ENCODE data around the gene SLC3A2. TPM values are rescaled to one million over a fixed set of nuclear protein-coding genes. Genes with fewer than 3 reads are reported as not detected.

SLC3A2 gene
- total and polyA plus RNA-seq, 2 of the 13 experiments (the other 11 are each of a cell fraction or from before 2014, with no cell fraction given) = 213 to 226 TPM

DNA sequence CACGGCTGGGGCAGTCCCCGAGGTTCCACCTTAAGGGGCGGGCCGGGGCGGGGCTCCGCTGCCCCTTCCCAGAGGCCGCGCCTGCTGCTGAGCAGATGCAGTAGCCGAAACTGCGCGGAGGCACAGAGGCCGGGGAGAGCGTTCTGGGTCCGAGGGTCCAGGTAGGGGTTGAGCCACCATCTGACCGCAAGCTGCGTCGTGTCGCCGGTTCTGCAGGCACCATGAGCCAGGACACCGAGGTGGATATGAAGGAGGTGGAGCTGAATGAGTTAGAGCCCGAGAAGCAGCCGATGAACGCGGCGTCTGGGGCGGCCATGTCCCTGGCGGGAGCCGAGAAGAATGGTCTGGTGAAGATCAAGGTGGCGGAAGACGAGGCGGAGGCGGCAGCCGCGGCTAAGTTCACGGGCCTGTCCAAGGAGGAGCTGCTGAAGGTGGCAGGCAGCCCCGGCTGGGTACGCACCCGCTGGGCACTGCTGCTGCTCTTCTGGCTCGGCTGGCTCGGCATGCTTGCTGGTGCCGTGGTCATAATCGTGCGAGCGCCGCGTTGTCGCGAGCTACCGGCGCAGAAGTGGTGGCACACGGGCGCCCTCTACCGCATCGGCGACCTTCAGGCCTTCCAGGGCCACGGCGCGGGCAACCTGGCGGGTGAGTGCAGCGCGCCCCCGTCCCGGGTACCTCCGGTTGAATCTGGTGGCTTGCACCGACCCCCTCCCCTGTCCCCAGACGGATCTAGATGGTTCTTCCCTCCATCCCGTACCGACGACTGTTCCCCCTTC, at the start of gene SLC3A2 (continued):
- TF ChIP-seq, protein P1, sequence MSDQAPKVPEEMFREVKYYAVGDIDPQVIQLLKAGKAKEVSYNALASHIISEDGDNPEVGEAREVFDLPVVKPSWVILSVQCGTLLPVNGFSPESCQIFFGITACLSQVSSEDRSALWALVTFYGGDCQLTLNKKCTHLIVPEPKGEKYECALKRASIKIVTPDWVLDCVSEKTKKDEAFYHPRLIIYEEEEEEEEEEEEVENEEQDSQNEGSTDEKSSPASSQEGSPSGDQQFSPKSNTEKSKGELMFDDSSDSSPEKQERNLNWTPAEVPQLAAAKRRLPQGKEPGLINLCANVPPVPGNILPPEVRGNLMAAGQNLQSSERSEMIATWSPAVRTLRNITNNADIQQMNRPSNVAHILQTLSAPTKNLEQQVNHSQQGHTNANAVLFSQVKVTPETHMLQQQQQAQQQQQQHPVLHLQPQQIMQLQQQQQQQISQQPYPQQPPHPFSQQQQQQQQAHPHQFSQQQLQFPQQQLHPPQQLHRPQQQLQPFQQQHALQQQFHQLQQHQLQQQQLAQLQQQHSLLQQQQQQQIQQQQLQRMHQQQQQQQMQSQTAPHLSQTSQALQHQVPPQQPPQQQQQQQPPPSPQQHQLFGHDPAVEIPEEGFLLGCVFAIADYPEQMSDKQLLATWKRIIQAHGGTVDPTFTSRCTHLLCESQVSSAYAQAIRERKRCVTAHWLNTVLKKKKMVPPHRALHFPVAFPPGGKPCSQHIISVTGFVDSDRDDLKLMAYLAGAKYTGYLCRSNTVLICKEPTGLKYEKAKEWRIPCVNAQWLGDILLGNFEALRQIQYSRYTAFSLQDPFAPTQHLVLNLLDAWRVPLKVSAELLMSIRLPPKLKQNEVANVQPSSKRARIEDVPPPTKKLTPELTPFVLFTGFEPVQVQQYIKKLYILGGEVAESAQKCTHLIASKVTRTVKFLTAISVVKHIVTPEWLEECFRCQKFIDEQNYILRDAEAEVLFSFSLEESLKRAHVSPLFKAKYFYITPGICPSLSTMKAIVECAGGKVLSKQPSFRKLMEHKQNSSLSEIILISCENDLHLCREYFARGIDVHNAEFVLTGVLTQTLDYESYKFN (CRISPR knock-in tag; conservative IDR thresholded peaks at IDR 0.05) = peak; percentile 24
- peak; percentile 91; the same call in 1 of the 2 replicates for TF ChIP-seq ZNF296 (CRISPR knock-in tag; conservative IDR thresholded peaks at IDR 0.05)
- TF ChIP-seq BRCA1 (CRISPR knock-in tag; IDR thresholded peaks at IDR 0.05) = 0 out of 2 replicates have a peak, but pooled peaks have one; percentile 46
- TF ChIP-seq ZNF30 (CRISPR knock-in tag; IDR thresholded peaks at IDR 0.05) = peak; percentile 81; the same call in 1 of the 2 replicates
- TF ChIP-seq ZNF879 (CRISPR knock-in tag; IDR thresholded peaks at IDR 0.05) = no peak
- no peak for TF ChIP-seq RORA (CRISPR knock-in tag; IDR thresholded peaks at IDR 0.05)
- TF ChIP-seq FIP1L1 (IDR thresholded peaks at IDR 0.05; ENCODE audit: borderline replicate concordance, insufficient read depth, low read depth, low read length) = 0 out of 2 replicates have a peak, but pooled peaks have one; percentile 26
- TF ChIP-seq STAG1 (CRISPR knock-in tag; IDR thresholded peaks at IDR 0.05) = peak; percentile 63
- TF ChIP-seq, protein P2, sequence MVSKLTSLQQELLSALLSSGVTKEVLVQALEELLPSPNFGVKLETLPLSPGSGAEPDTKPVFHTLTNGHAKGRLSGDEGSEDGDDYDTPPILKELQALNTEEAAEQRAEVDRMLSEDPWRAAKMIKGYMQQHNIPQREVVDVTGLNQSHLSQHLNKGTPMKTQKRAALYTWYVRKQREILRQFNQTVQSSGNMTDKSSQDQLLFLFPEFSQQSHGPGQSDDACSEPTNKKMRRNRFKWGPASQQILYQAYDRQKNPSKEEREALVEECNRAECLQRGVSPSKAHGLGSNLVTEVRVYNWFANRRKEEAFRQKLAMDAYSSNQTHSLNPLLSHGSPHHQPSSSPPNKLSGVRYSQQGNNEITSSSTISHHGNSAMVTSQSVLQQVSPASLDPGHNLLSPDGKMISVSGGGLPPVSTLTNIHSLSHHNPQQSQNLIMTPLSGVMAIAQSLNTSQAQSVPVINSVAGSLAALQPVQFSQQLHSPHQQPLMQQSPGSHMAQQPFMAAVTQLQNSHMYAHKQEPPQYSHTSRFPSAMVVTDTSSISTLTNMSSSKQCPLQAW (CRISPR knock-in tag; IDR thresholded peaks at IDR 0.05) = no peak
- peak; percentile 39 for TF ChIP-seq RARA (CRISPR knock-in tag; IDR thresholded peaks at IDR 0.05)
- TF ChIP-seq HMGA1 (CRISPR knock-in tag; conservative IDR thresholded peaks at IDR 0.05) = no peak
- TF ChIP-seq, protein P3, sequence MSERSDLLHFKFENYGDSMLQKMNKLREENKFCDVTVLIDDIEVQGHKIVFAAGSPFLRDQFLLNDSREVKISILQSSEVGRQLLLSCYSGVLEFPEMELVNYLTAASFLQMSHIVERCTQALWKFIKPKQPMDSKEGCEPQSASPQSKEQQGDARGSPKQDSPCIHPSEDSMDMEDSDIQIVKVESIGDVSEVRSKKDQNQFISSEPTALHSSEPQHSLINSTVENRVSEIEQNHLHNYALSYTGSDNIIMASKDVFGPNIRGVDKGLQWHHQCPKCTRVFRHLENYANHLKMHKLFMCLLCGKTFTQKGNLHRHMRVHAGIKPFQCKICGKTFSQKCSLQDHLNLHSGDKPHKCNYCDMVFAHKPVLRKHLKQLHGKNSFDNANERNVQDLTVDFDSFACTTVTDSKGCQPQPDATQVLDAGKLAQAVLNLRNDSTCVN (CRISPR knock-in tag; IDR thresholded peaks at IDR 0.05; ENCODE audit: borderline replicate concordance) = peak; percentile 77
- TF ChIP-seq ZEB1 (IDR thresholded peaks at IDR 0.05; ENCODE audit: insufficient replicate concordance, low read depth) = no peak
- peak; percentile 94; the same call in 1 of the 2 replicates for TF ChIP-seq EEA1 (CRISPR knock-in tag; IDR thresholded peaks at IDR 0.05; ENCODE audit: borderline replicate concordance)
- TF ChIP-seq AGO1 (IDR thresholded peaks at IDR 0.05; ENCODE audit: low read depth, low read length, poor library complexity, severe bottlenecking) = peak; percentile 74
- 0 out of 2 replicates have a peak, but pooled peaks have one; percentile 58 for TF ChIP-seq RBAK (CRISPR knock-in tag; IDR thresholded peaks at IDR 0.05)
- TF ChIP-seq ONECUT2 (CRISPR knock-in tag; IDR thresholded peaks at IDR 0.05) = 0 out of 2 replicates have a peak, but pooled peaks have one; percentile 9
- peak; percentile 60; the same call in 1 of the 2 replicates for TF ChIP-seq KDM3A (CRISPR knock-in tag; IDR thresholded peaks at IDR 0.05; ENCODE audit: low read depth)
- TF ChIP-seq TBX2 (CRISPR knock-in tag; IDR thresholded peaks at IDR 0.05; ENCODE audit: borderline replicate concordance) = peak; percentile 76
- no peak for TF ChIP-seq GABPA (IDR thresholded peaks at IDR 0.05; ENCODE audit: low read depth, low read length)
- TF ChIP-seq GABPA (CRISPR knock-in tag; IDR thresholded peaks at IDR 0.05; ENCODE audit: low read depth) = peak; percentile 60
- TF ChIP-seq, protein P4, sequence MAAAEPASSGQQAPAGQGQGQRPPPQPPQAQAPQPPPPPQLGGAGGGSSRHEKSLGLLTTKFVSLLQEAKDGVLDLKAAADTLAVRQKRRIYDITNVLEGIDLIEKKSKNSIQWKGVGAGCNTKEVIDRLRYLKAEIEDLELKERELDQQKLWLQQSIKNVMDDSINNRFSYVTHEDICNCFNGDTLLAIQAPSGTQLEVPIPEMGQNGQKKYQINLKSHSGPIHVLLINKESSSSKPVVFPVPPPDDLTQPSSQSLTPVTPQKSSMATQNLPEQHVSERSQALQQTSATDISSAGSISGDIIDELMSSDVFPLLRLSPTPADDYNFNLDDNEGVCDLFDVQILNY (CRISPR knock-in tag; conservative IDR thresholded peaks at IDR 0.05) = peak; percentile 12
- peak; percentile 84 for TF ChIP-seq ZNF350 (CRISPR knock-in tag; IDR thresholded peaks at IDR 0.05; ENCODE audit: borderline replicate concordance, low read depth)
